ENCODE data around the gene LOXL3. TPM values are rescaled to one million over a fixed set of nuclear protein-coding genes. Genes with fewer than 3 reads are reported as not detected.
A peak's percentile ranks its signal among the peaks of the same experiment; 100 is the strongest.

The LOXL3 gene
- total RNA-seq, 1 experiment from 2014 or later = 0.88 TPM

DNA sequence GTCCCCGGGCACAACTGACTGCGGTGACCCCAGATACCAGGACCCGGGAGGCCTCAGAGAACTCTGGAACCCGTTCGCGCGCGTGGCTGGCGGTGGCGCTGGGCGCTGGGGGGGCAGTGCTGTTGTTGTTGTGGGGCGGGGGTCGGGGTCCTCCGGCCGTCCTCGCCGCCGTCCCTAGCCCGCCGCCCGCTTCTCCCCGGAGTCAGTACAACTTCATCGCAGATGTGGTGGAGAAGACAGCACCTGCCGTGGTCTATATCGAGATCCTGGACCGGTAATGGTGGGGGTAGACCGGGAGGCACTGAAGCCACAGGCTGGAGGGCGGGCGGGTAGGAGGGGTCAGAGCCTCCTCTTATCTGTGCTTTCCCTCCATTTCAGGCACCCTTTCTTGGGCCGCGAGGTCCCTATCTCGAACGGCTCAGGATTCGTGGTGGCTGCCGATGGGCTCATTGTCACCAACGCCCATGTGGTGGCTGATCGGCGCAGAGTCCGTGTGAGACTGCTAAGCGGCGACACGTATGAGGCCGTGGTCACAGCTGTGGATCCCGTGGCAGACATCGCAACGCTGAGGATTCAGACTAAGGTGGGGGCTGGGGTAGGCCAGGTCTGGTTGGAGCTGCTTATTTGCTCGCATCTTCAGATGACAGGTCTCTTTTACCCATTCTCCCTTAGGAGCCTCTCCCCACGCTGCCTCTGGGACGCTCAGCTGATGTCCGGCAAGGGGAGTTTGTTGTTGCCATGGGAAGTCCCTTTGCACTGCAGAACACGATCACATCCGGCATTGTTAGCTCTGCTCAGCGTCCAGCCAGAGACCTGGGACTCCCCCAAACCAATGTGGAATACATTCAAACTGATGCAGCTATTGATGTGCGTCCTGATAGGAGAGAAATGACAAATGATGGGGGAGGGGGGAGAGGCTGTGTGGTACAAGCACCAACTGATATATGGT is 23.2 kb downstream of the LOXL3 start:
- no peak for TF ChIP-seq EZH2 (IDR thresholded peaks at IDR 0.05; ENCODE audit: borderline replicate concordance, low read depth, low read length, poor library complexity, severe bottlenecking)
- TF ChIP-seq CTCF (conservative IDR thresholded peaks at IDR 0.05; ENCODE audit: low read depth, low read length) = no peak
- Histone ChIP-seq H3K4me1 (ENCODE audit: insufficient read depth, low read length, poor library complexity, severe bottlenecking) (peaks cover 16% of the 10 kb centered on the region), H3K27me3 (replicated peaks; ENCODE audit: insufficient read depth, low read depth, low read length, poor library complexity) (no peaks in the 10 kb centered on the region), H3K9me3 (ENCODE audit: low read depth, low read length, poor library complexity, severe bottlenecking) (no peaks in the 10 kb centered on the region), H3K4me3 (ENCODE audit: low read depth, low read length, poor library complexity, severe bottlenecking) (peak overlapping the region; percentile 97), H3K27ac (ENCODE audit: low read depth, low read length, poor library complexity, severe bottlenecking) (peak overlapping the region; percentile 91), H3K36me3 (ENCODE audit: insufficient read depth, low read length, poor library complexity, severe bottlenecking) (peaks cover 30% of the 10 kb centered on the region)
- intact Hi-C loops (cut with micrococcal nuclease; ENCODE audit: unreplicated experiment) = loop anchor here (5.0 to 10.0 kb wide), 2 partner anchors 196 to 278 kb away; no protein-coding TSS in a partner anchor
- peak; percentile 42 for DNase-seq (ENCODE audit: low spot score)
- ChIA-PET POLR2A (ENCODE audit: low non-redundant PET) (interaction anchor here (0.5 kb wide), 1 partner anchor 56 kb away, joined by 7 read pairs; no protein-coding TSS in a partner anchor), CTCF (no interaction called here)
- BruUV-seq (replicated peaks) = no TSS peak

DNA sequence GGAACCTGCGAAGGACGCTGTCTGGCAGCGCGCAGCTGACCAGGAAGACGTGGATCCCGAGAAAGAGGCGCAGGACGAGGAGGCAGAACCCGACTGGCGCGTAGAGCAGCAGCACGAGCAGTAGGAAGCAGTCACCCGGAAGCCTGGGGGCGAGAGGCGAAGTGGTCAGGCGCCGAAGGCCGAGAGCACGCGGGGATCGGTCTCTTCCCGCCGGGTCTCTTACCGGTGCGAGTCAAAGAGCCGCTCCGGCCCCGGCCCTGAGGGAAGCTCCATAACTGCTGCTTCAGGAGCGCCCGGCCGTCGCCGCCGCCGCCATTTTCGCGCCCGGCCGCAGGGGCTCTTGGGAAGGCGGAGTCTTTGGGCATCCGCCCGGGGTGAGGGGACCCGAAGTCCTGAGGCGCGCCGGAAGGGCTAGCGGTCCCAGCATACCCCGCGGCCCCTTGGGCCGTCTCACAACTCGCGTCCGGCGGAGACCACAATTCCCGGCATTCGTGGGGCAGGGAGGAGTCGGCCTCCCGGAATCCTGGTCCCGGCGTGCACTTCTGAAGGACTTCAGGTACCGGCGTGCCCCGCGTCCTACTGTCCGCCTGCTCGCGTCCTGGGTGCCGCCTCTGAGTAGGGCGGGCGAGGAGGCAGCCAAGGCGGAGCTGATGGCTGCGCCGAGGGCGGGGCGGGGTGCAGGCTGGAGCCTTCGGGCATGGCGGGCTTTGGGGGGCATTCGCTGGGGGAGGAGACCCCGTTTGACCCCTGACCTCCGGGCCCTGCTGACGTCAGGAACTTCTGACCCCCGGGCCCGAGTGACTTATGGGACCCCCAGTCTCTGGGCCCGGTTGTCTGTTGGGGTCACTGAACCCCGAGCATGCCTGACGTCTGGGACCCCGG is 24.1 kb downstream of the LOXL3 start, which contains the start of the genes AUP1 and HTRA2:
Gene AUP1 (minus strand): TSS at position 350 of the 882 bp plus-strand sequence. CDS start 77 bp downstream, at position 273.
Gene HTRA2 (plus strand): TSS at position 577 of the 882 bp plus-strand sequence. CDS start 74 bp downstream, at position 651.
- DNase-seq (ENCODE audit: low spot score) = peak; percentile 100
- Histone ChIP-seq H3K9me3 (ENCODE audit: low read depth, low read length, poor library complexity, severe bottlenecking) (no peaks in the 10 kb centered on the region), H3K27ac (ENCODE audit: low read depth, low read length, poor library complexity, severe bottlenecking) (peak within 1 kb of the TSS; percentile 91), H3K27me3 (replicated peaks; ENCODE audit: insufficient read depth, low read depth, low read length, poor library complexity) (no peaks in the 10 kb centered on the region), H3K4me1 (ENCODE audit: insufficient read depth, low read length, poor library complexity, severe bottlenecking) (peaks cover 16% of the 10 kb centered on the region), H3K4me3 (ENCODE audit: low read depth, low read length, poor library complexity, severe bottlenecking) (peak within 1 kb of the TSS; percentile 97), H3K36me3 (ENCODE audit: insufficient read depth, low read length, poor library complexity, severe bottlenecking) (peaks cover 30% of the 10 kb centered on the region)
- intact Hi-C loops (cut with micrococcal nuclease; ENCODE audit: unreplicated experiment) = loop anchor here (2.0 to 10.0 kb wide), 4 partner anchors 23 to 277 kb away; partner anchors contain the start of genes CCDC142, PCGF1 and TTC31
- ChIA-PET POLR2A (ENCODE audit: low non-redundant PET) (interaction anchor here (0.5 kb wide), 1 partner anchor 55 kb away, joined by 7 read pairs; no protein-coding TSS in a partner anchor), CTCF (no interaction called here)
- TF ChIP-seq CTCF (conservative IDR thresholded peaks at IDR 0.05; ENCODE audit: low read depth, low read length) = no peak
- TF ChIP-seq EZH2 (IDR thresholded peaks at IDR 0.05; ENCODE audit: borderline replicate concordance, low read depth, low read length, poor library complexity, severe bottlenecking) = no peak
- no TSS peak for BruUV-seq (replicated peaks)
